Posterior vena cava (tissue), 2 donors: ENCODE data around the gene SNU13. TPM values are rescaled to one million over a fixed set of nuclear protein-coding genes. Genes with fewer than 3 reads are reported as not detected.
"Not testable (repeated sequence)": the region's sequence is repeated elsewhere in the genome, so short reads cannot be mapped to it uniquely, and the experiment has no call there.

ENCODE experiments used
- DNase-seq: peaks from one replicate; pipeline ENCODE4 v3.0.0-alpha.2; 2020; ENCODE audit warnings: low spot score
- intact Hi-C, 2 donors: fragments of 100-400 bp; cut with DNase I; formaldehyde crosslinking; loops; one replicate each; pipeline versions ENCODE4 v1.14.1 to v1.14.2; 2022 to 2023
- total RNA-seq, 2 donors: library from RNA; stranded (reverse); fragmentation: NEBNext Ultra II Directional; extraction: Animal tissue kit (Norgen Biotek cat#: 25700); gene quantifications; one replicate each; pipeline ENCODE4 v1.2.1, GENCODE V29; 2021
- donor health status: DM: yes; HTN: yes; CAD: no.
- donor health status: DM: yes; HTN: yes; CAD: no.

The SNU13 gene
- total RNA-seq, 2 donors from 2014 or later: 86.2 to 103 TPM

DNA sequence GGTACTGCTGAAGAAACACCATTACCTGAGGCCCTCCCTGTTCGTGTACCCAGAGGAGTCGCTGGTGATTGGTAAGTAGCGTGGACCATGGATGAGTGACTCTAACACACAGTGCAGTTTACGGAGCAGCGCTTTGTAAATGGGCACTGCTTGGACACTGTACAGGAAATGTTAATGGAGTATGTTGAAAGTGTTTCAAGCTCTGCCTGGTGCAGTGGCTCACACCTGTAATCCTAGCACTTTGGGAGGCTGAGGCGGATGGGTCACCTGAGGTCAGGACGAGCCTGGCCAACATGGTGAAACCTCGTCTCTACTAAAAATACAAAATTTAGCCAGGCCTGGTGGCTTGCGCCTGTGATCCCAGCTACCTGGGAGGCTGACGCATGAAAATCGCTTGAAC, 37.8 kb downstream of the SNU13 start:
- intact Hi-C loops: no loop called here
- no peak for DNase-seq

GRCh38 chr22:41650229-41650628, 38.4 kb downstream of the SNU13 start:
- intact Hi-C loops: no loop called here

GRCh38 chr22:41648432-41648831, 40.2 kb downstream of the SNU13 start:
- no peak for DNase-seq
- intact Hi-C loops: no loop called here

More at GRCh38 chr22:41650229-41650628, 38.4 kb downstream of the SNU13 start:
- no peak for DNase-seq

DNA sequence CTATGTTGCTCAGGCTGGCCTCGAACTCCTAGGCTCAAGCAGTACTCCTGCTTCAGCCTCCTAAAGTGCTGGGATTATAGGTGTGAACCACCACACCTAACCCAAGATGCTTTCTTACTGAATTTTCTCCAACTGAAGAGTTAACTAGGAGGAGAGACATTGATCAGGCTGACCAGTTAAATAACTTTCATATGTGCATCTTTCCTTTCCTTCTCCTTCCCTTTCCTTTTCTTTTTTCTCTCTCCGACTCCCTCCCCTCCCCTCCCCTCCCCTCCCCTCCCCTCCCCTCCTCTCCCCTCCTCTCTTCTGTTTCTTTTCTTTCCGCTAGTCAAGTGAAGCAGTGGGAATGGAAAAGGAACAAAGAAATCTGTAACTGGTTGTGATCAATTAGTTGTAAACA, 40.9 kb downstream of the SNU13 start:
- DNase-seq: no peak

DNA sequence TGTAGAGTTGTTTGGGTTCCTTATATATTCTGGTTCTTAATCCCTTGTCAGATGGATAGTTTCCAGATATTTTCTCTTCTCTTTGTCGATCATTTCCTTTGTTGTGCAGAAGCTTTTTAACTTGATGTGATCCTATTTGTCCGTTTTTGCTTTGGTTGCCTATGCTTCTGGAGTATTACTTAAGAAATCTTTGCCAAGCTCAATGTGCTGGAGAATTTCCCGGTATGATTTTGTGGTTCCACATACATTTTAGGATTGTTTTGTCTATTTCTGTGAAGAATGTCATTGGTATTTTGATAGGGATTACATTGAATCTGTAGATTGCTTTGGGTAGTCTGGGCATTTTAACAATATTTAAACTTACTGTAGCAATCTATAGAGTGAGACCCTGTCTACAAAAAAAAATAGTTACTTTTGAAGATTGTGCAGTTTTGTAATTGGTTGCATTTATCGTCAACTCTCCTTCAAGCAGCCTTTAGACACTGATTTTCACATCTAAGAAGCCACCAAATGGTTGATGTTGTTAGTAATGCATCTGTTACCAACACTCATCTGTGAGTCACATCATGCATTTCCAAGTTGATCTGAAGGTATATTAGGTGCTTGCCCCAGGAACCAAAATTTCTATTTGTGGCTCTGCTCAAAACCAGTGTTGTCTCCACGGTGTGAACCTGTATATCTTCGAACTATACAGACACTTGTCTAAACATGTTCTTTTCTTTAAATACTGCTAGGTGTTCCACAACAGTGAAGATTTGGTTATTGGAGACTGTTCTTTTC, 46.1 kb downstream of the SNU13 start:
- intact Hi-C loops: no loop called here
- no peak for DNase-seq

More for the DNA sequence above, 40.9 kb downstream of the SNU13 start:
- intact Hi-C loops: no loop called here

DNA sequence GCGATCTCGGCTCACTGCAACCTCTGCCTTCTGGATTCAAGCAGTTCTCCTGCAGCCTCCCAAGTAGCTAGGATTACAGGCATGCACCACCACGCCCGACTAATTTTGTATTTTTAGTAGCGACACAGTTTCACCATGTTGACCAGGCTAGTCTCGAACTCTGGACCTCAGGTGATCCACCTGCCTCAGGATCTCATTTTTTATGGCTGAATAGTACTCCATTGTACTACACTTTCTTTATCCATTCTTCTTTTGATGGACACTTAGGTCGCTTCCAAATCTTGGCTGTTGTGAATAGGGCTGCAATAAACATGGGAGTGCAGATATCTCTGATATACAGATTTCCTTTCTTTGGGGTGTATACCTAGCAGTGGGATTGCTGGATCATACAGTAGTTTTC, 46.8 kb downstream of the SNU13 start:
- no peak for DNase-seq
- intact Hi-C loops: no loop called here

DNA sequence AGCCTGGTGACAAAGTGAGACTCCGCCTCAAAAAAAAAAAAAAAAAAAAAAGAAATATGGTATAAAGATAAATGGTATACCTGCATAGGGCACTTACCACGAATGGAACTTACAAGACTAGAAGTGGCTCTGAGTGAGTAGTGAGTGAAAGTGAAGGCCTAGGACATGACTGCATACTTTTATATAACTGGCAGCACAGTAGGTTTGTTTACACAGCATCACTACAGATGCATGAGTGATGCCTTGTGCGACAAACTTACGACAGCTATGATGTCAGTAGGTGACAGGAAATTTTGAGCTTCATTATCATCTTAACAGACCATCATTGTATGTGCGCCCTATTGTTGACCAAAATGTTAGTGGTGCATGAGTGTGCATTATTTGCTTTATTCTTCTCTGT, 49.9 kb downstream of the SNU13 start:
- DNase-seq: no peak

GRCh38 chr22:41638124-41638523, 50.5 kb downstream of the SNU13 start:
- DNase-seq: no peak
- intact Hi-C loops: no loop called here

More for the DNA sequence above, 49.9 kb downstream of the SNU13 start:
- intact Hi-C loops: no loop called here

DNA sequence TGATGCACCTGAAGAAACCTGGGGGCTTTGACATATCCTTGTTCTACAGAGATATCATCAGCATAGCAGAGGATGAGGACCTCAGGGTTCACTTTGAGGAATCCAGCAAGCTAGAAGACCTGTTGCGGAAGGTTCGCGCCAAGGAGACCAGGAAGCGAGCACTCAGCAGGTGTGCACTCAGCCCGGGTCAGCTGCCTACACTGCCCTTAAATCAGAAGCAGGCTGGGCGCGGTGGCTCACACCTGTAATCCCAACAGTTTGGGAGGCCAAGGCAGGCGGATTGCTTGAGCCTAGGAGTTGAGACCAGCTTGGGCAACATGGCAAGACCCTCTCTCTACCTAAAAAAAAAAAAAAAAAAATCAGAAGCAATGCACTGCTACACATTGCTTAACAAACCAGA, 51.0 kb downstream of the SNU13 start:
- intact Hi-C loops: not testable (repeated sequence)

GRCh38 chr22:41636467-41636866, 52.2 kb downstream of the SNU13 start:
- intact Hi-C loops: no loop called here

More for the DNA sequence above, 51.0 kb downstream of the SNU13 start:
- not testable (repeated sequence) for DNase-seq

DNA sequence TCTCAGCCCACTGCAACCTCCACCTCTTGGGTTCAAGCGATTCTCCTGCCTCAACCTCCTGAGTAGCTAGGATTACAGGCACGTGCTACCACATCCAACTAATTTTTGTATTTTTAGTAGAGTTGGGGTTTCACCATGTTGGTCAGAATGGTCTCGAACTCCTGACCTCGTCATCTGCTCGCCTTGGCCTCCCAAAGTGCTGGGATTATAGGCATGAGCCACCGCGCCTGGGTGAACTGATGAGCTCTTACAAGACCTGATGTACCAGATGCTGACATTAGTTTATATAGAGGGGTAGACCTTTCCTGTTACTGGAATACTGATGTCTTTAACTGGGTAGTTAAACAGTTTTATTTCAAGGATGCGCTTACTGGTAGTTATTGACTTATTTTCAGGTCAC, 54.1 kb downstream of the SNU13 start:
- intact Hi-C loops, DNase-seq: not testable (repeated sequence)

More at GRCh38 chr22:41636467-41636866, 52.2 kb downstream of the SNU13 start:
- no peak for DNase-seq

- intact Hi-C loops, DNase-seq: not testable (repeated sequence)
Measured at GRCh38 chr22:41631615-41632014, 57.1 kb downstream of the SNU13 start.

- intact Hi-C loops, DNase-seq: not testable (repeated sequence)
Measured at GRCh38 chr22:41631115-41631514, 57.6 kb downstream of the SNU13 start.

GRCh38 chr22:41625577-41625976, 63.1 kb downstream of the SNU13 start:
- intact Hi-C loops: no loop called here
- DNase-seq: no peak

Other genes with a start within 250 kb of the SNU13 start
- gene TOB2, start 242.1 kb downstream of the SNU13 start, total RNA-seq: 10 to 100 TPM; 36.8 to 37.0 TPM
- gene PHF5A, start 220.2 kb downstream of the SNU13 start, total RNA-seq: 10 to 100 TPM; 27.5 to 33.5 TPM
- gene ACO2, start 219.8 kb downstream of the SNU13 start, total RNA-seq: 10 to 100 TPM; 61.4 to 63.8 TPM
- gene POLR3H, start 144.4 kb downstream of the SNU13 start, total RNA-seq: 10 to 100 TPM; 29.9 to 35.4 TPM
- gene CSDC2, start 127.9 kb downstream of the SNU13 start, total RNA-seq: 10 to 100 TPM; 11.5 to 27.0 TPM
- 10 to 100 TPM; 17.9 to 18.8 TPM for gene PMM1, start 99.0 kb downstream of the SNU13 start, total RNA-seq
- 10 to 100 TPM; 22.1 to 22.7 TPM for gene DESI1, start 67.8 kb downstream of the SNU13 start, total RNA-seq
- gene XRCC6, start 67.6 kb downstream of the SNU13 start, total RNA-seq: 100 to 1,000 TPM; 145 to 154 TPM
- 1 to 10 TPM; 1.4 to 4.3 TPM for gene MEI1, start 10.6 kb upstream of the SNU13 start, total RNA-seq
- gene CCDC134, start 111.8 kb upstream of the SNU13 start, total RNA-seq: 1 to 10 TPM; 5.1 to 5.7 TPM
- 10 to 100 TPM; 48.3 to 52.0 TPM for gene SREBF2, start 144.2 kb upstream of the SNU13 start, total RNA-seq
- gene SHISA8, start 226.2 kb upstream of the SNU13 start, total RNA-seq: not detected
- gene TNFRSF13C, start 237.9 kb upstream of the SNU13 start, total RNA-seq: under 1 TPM; 0.28 to 0.33 TPM